A673 (cell line): ENCODE data around the gene F11R.

Experiments
- EZH2 ChIP-seq: fragments of 200-600 bp; sonication (generic); IDR thresholded peaks from 2 replicates; pipeline ENCODE4 v1.6.1; 2017; ENCODE audit warnings: borderline replicate concordance, low read depth, mild to moderate bottlenecking, mixed read lengths, antibody characterized with exemption, low read length; ENCODE audit not compliant: poor library complexity, severe bottlenecking
- TF ChIP-seq, protein P1 (sequence below): fragments of 300-800, 200-600 bp; sonication (generic); conservative IDR thresholded peaks from 2 replicates; pipeline ENCODE4 v1.5.1; 2017; ENCODE audit warnings: low read depth, mild to moderate bottlenecking, antibody characterized with exemption, low read length, moderate library complexity, mixed read lengths

DNA sequence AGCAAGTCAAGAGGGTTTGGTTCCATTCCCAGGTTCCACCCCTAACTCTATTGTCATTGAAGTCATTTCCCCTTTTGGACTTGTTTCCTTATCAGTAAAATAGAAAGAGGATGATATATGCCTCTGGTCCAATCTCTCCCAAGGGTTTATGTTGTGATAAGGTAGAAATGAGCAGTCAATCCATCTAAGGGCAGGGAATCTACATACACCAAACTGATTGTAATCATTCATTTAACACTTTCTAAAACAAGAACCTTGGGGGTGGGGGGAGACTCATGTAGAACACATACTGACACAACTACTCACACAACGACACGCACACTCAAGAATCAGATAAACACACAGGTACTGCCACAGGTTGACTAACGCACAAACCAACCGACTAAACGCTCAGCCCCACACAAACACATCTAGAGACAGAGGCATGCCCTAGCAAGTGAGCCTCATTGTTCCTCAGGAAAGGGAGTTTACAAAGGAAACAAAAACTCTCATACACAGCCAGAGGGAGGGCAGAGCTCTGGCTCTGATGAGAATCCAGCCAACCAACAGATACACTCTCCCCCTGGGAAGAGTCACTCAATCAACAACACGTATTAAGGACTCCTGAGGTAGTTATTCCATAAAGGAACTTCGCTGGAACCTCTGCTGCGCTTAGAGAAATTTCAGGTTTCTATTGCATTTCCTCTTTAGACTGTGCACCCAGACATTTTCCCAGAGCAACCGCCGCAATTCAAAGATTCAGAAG, 1.0 kb downstream of the F11R start:
- TF ChIP-seq, protein P1, sequence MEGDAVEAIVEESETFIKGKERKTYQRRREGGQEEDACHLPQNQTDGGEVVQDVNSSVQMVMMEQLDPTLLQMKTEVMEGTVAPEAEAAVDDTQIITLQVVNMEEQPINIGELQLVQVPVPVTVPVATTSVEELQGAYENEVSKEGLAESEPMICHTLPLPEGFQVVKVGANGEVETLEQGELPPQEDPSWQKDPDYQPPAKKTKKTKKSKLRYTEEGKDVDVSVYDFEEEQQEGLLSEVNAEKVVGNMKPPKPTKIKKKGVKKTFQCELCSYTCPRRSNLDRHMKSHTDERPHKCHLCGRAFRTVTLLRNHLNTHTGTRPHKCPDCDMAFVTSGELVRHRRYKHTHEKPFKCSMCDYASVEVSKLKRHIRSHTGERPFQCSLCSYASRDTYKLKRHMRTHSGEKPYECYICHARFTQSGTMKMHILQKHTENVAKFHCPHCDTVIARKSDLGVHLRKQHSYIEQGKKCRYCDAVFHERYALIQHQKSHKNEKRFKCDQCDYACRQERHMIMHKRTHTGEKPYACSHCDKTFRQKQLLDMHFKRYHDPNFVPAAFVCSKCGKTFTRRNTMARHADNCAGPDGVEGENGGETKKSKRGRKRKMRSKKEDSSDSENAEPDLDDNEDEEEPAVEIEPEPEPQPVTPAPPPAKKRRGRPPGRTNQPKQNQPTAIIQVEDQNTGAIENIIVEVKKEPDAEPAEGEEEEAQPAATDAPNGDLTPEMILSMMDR, result no peak
- no peak for TF ChIP-seq EZH2
